NCI-H82 treated with DMSO at 0.1 percent for 48 hours (cell line): ENCODE results near the gene CACNA2D4.

ENCODE experiments used
- DNase-seq: peaks from one replicate; lab custom pipeline; 2025; ENCODE audit not compliant: unreplicated experiment; lab: John Stamatoyannopoulos, UW

Gene CACNA2D4

GRCh38 chr12:1846421-1847405 lies 71.7 kb downstream of the CACNA2D4 start:
- no peak for DNase-seq

GRCh38 chr12:1845886-1846285 lies 72.6 kb downstream of the CACNA2D4 start:
- DNase-seq: no peak

- no peak for DNase-seq
Measured at GRCh38 chr12:1845427-1845826, 73.0 kb downstream of the CACNA2D4 start.

- no peak for DNase-seq
Measured at GRCh38 chr12:1844661-1845409, 73.6 kb downstream of the CACNA2D4 start.

- no peak for DNase-seq
Measured at GRCh38 chr12:1844223-1844622, 74.2 kb downstream of the CACNA2D4 start.

- DNase-seq: no peak
Measured at GRCh38 chr12:1843641-1844005, 74.8 kb downstream of the CACNA2D4 start.

GRCh38 chr12:1842905-1843640 lies 75.4 kb downstream of the CACNA2D4 start:
- no peak for DNase-seq

- DNase-seq: no peak
Measured at GRCh38 chr12:1842183-1842904, 76.1 kb downstream of the CACNA2D4 start.

- DNase-seq: no peak
Measured at GRCh38 chr12:1841586-1842182, 76.8 kb downstream of the CACNA2D4 start.

GRCh38 chr12:1840981-1841425 lies 77.4 kb downstream of the CACNA2D4 start:
- DNase-seq: no peak

GRCh38 chr12:1839956-1840951 lies 78.2 kb downstream of the CACNA2D4 start:
- no peak for DNase-seq

- DNase-seq: no peak
Measured at GRCh38 chr12:1839464-1839863, 79.0 kb downstream of the CACNA2D4 start.

GRCh38 chr12:1838994-1839365 lies 79.5 kb downstream of the CACNA2D4 start:
- no peak for DNase-seq

- no peak for DNase-seq
Measured at GRCh38 chr12:1838205-1838993, 80.1 kb downstream of the CACNA2D4 start.

- DNase-seq: no peak
Measured at GRCh38 chr12:1837541-1838204, 80.8 kb downstream of the CACNA2D4 start.

GRCh38 chr12:1836854-1837421 lies 81.5 kb downstream of the CACNA2D4 start:
- no peak for DNase-seq

GRCh38 chr12:1836241-1836803 lies 82.1 kb downstream of the CACNA2D4 start:
- DNase-seq: no peak
